Liver (tissue), 9 donors: ENCODE data around the gene MSI2. TPM values are rescaled to one million over a fixed set of nuclear protein-coding genes. Genes with fewer than 3 reads are reported as not detected.

ENCODE experiments used
- DNase-seq: peaks from one replicate; pipeline ENCODE4 v3.0.0-alpha.2; 2017; ENCODE audit warnings: low spot score
- H3K27ac ChIP-seq, 2 donors: one replicate each; pipeline ENCODE4 v1.7.0; 2013; ENCODE audit warnings: inconsistent platforms in 2 of 2, low read length in 2 of 2, control low read depth in 1 of 2, low read depth in 1 of 2, mild to moderate bottlenecking in 1 of 2
- H3K27me3 ChIP-seq, 4 donors: one replicate each; pipeline versions ENCODE4 v1.6.1 to v1.7.0; 2013; ENCODE audit warnings: low read length in 3 of 4, inconsistent platforms in 1 of 4, mild to moderate bottlenecking in 1 of 4, moderate library complexity in 1 of 4; ENCODE audit not compliant: control insufficient read depth in 4 of 4, insufficient read depth in 4 of 4
- H3K36me3 ChIP-seq, 4 donors: one replicate each; pipeline versions ENCODE4 v1.6.1 to v1.7.0; 2013; ENCODE audit warnings: low read length in 3 of 4, mild to moderate bottlenecking in 3 of 4, low read depth in 1 of 4, moderate library complexity in 1 of 4; ENCODE audit not compliant: control insufficient read depth in 4 of 4, insufficient read depth in 3 of 4
- H3K4me1 ChIP-seq, 4 donors: one replicate each; pipeline versions ENCODE4 v1.6.1 to v1.7.0; 2013; ENCODE audit warnings: low read length in 3 of 4, mild to moderate bottlenecking in 3 of 4, moderate library complexity in 1 of 4; ENCODE audit not compliant: control insufficient read depth in 4 of 4, insufficient read depth in 4 of 4
- H3K4me3 ChIP-seq, 3 donors: one replicate each; pipeline versions ENCODE4 v1.6.1 to v1.7.0; 2013; ENCODE audit warnings: low read length in 3 of 3, control low read depth in 1 of 3, low read depth in 1 of 3, mild to moderate bottlenecking in 1 of 3
- H3K9ac ChIP-seq, 2 donors: one replicate each; pipeline ENCODE4 v1.7.0; 2013; ENCODE audit warnings: low read length in 2 of 2, mild to moderate bottlenecking in 2 of 2, moderate library complexity in 2 of 2, control low read depth in 1 of 2, low read depth in 1 of 2
- H3K9me3 ChIP-seq, 4 donors: one replicate each; pipeline versions ENCODE4 v1.6.1 to v1.7.0; 2013; ENCODE audit warnings: low read length in 3 of 4; ENCODE audit not compliant: control insufficient read depth in 4 of 4
- EGR1 ChIP-seq, 2 donors: IDR thresholded peaks; 2 replicates each; pipeline ENCODE4 v1.6.1; 2016 to 2018; ENCODE audit warnings: antibody characterized with exemption in 2 of 2, low read depth in 2 of 2
- FOXA1 ChIP-seq: IDR thresholded peaks from 2 replicates; pipeline ENCODE4 v1.6.1; 2016; ENCODE audit warnings: antibody characterized with exemption
- FOXA2 ChIP-seq: IDR thresholded peaks from 2 replicates; pipeline ENCODE4 v1.6.1; 2016; ENCODE audit warnings: antibody characterized with exemption
- GABPA ChIP-seq, 2 donors: IDR thresholded peaks in 1 of 2; conservative IDR thresholded peaks in 1 of 2; 2 replicates each; pipeline ENCODE4 v1.6.1; 2016; ENCODE audit warnings: antibody characterized with exemption in 2 of 2, mild to moderate bottlenecking in 1 of 2, moderate library complexity in 1 of 2
- HNF4A ChIP-seq, 2 donors: conservative IDR thresholded peaks; 2 replicates each; pipeline ENCODE4 v1.6.1; 2016; ENCODE audit warnings: antibody characterized with exemption in 2 of 2, mild to moderate bottlenecking in 2 of 2
- HNF4G ChIP-seq: IDR thresholded peaks from 2 replicates; pipeline ENCODE4 v1.6.1; 2016; ENCODE audit warnings: antibody characterized with exemption
- JUND ChIP-seq, 2 donors: IDR thresholded peaks; 2 replicates each; pipeline ENCODE4 v1.6.1; 2016; ENCODE audit warnings: antibody characterized with exemption in 2 of 2
- NR2F2 ChIP-seq: IDR thresholded peaks from 2 replicates; pipeline ENCODE4 v1.6.1; 2016; ENCODE audit warnings: antibody characterized with exemption
- RAD21 ChIP-seq, 2 donors: IDR thresholded peaks; 2 replicates each; pipeline ENCODE4 v1.6.1; 2016; ENCODE audit warnings: antibody characterized with exemption in 2 of 2, mild to moderate bottlenecking in 2 of 2
- RXRA ChIP-seq, 2 donors: IDR thresholded peaks; 2 replicates each; pipeline ENCODE4 v1.6.1; 2017 to 2018; ENCODE audit warnings: antibody characterized with exemption in 2 of 2, mild to moderate bottlenecking in 1 of 2
- SP1 ChIP-seq: IDR thresholded peaks from 2 replicates; pipeline ENCODE4 v1.6.1; 2018; ENCODE audit warnings: antibody characterized with exemption, mild to moderate bottlenecking
- TAF1 ChIP-seq: conservative IDR thresholded peaks from 2 replicates; pipeline ENCODE4 v1.6.1; 2016; ENCODE audit warnings: antibody characterized with exemption, mild to moderate bottlenecking
- YY1 ChIP-seq: IDR thresholded peaks from 2 replicates; pipeline ENCODE4 v1.6.1; 2016; ENCODE audit warnings: antibody characterized with exemption, mild to moderate bottlenecking
- WGBS: extraction: QIAGEN DNeasy Blood & Tissue Kit; methylation state at CpG from one replicate; pipeline ENCODE4 v1.1.7; 2013; 5-methylcytosine and 5-hydroxymethylcytosine counted together
- polyA plus RNA-seq, 2 donors: library from polyadenylated mRNA; stranded (reverse) in 1 of 2; unstranded in 1 of 2; fragments of 200-250 nt in 1 of 2; fragments of >200 nt in 1 of 2; fragmentation: Nextera tagmentation in 1 of 2; extraction: Ambion mirVana in 1 of 2; gene quantifications; one replicate each; pipeline versions ENCODE4 v1.2.1 to v1.2.3, GENCODE V29; 2013 to 2015
- total RNA-seq, 2 donors: library from RNA; depleted of rRNA; stranded (reverse); fragments of >200 nt; gene quantifications; one replicate each; pipeline ENCODE4 v1.2.3, GENCODE V29; 2014
- TF ChIP-seq, protein P1 (sequence below): IDR thresholded peaks from 2 replicates; pipeline ENCODE4 v1.6.1; 2016; ENCODE audit warnings: antibody characterized with exemption, mild to moderate bottlenecking
- TF ChIP-seq, protein P2 (sequence below): IDR thresholded peaks from 2 replicates; pipeline ENCODE4 v1.6.1; 2016; ENCODE audit warnings: antibody characterized with exemption
- donor health status: healthy.
- donor health status: healthy.
- donor health status: healthy.
- donor health status: healthy.
- donor health status: healthy.

The MSI2 gene
- total and polyA plus RNA-seq, 4 donors: 5.7 to 15.6 (median 9.2) TPM

DNA sequence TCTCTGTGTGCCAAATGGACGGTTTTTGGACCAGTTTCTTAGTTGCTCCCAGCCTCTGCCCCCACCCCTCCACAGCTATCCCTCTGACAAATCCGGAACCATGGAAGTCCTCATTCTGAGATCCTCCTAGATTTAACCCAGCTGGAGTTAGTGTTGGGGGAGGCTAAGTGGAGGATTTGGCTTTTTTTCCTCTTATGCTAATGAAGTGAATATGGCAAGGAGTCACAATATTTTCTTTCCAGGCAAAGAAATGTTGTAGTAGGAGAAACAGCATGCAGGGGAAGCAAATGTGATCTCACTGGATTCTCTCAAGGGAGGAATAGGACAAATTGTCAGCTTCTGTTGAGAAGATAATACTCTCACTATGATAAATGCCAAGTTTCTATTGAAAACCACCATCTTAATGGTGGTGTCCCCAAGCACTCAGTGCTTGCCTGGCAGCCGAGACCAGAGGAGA, 159.5 kb downstream of the MSI2 start:
- DNase-seq: no peak
- H3K9me3 ChIP-seq: no peaks in the 10 kb centered on the region
- no peak for TF ChIP-seq JUND (IDR thresholded peaks at IDR 0.05)
- TF ChIP-seq, protein P1, sequence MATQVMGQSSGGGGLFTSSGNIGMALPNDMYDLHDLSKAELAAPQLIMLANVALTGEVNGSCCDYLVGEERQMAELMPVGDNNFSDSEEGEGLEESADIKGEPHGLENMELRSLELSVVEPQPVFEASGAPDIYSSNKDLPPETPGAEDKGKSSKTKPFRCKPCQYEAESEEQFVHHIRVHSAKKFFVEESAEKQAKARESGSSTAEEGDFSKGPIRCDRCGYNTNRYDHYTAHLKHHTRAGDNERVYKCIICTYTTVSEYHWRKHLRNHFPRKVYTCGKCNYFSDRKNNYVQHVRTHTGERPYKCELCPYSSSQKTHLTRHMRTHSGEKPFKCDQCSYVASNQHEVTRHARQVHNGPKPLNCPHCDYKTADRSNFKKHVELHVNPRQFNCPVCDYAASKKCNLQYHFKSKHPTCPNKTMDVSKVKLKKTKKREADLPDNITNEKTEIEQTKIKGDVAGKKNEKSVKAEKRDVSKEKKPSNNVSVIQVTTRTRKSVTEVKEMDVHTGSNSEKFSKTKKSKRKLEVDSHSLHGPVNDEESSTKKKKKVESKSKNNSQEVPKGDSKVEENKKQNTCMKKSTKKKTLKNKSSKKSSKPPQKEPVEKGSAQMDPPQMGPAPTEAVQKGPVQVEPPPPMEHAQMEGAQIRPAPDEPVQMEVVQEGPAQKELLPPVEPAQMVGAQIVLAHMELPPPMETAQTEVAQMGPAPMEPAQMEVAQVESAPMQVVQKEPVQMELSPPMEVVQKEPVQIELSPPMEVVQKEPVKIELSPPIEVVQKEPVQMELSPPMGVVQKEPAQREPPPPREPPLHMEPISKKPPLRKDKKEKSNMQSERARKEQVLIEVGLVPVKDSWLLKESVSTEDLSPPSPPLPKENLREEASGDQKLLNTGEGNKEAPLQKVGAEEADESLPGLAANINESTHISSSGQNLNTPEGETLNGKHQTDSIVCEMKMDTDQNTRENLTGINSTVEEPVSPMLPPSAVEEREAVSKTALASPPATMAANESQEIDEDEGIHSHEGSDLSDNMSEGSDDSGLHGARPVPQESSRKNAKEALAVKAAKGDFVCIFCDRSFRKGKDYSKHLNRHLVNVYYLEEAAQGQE: no peak
- no peak for TF ChIP-seq HNF4A (conservative IDR thresholded peaks at IDR 0.05)
- TF ChIP-seq SP1: no peak
- no peak overlapping the region for H3K27ac ChIP-seq
- H3K4me3 ChIP-seq: no peak overlapping the region
- no peaks in the 10 kb centered on the region for H3K27me3 ChIP-seq
- H3K9ac ChIP-seq: no peak overlapping the region
- H3K4me1 ChIP-seq: no peaks in the 10 kb centered on the region
- no peaks in the 10 kb centered on the region for H3K36me3 ChIP-seq
- WGBS: 86% methylated on average over 3 of the region's 3 CpGs

DNA sequence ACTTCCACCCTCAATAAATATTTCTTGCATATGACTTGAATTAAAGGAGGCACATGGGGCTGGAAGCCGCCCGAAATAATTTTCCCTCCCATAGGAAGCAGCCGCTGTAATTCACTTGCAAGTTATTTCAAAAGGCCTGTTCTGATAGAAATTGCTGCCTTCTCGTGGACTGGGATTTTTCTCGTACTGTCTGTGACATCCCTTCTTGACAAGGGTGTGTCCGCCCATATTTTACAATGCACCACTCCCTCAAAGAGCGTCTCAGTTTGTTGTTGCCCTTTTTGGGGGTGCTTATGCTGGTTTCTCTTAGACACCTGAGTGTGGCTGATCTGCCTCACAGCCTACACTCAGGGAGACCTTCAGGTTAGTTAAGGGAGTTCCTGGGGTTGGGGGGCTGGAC, 160.0 kb downstream of the MSI2 start:
- no peak for TF ChIP-seq YY1
- TF ChIP-seq FOXA1: no peak
- no peak for TF ChIP-seq GABPA (IDR thresholded peaks at IDR 0.05 in 1 of 2, conservative IDR thresholded peaks at IDR 0.05 in 1 of 2)
- no peak for TF ChIP-seq RXRA (IDR thresholded peaks at IDR 0.05)
- TF ChIP-seq NR2F2: no peak
- TF ChIP-seq, protein P1: no peak
- TF ChIP-seq HNF4G: no peak
- TF ChIP-seq HNF4A (conservative IDR thresholded peaks at IDR 0.05): no peak
- no peak for TF ChIP-seq SP1
- Histone ChIP-seq H3K27me3 (no peaks in the 10 kb centered on the region), H3K36me3 (no peaks in the 10 kb centered on the region), H3K4me3 (no peak overlapping the region), H3K9ac (no peak overlapping the region), H3K27ac (no peak overlapping the region), H3K9me3 (no peaks in the 10 kb centered on the region), H3K4me1 (peaks cover 0 to 2% (median under 1%) of the 10 kb centered on the region in 4 donors)
- WGBS: 94% methylated on average over 7 of the region's 7 CpGs
- no peak for DNase-seq

DNA sequence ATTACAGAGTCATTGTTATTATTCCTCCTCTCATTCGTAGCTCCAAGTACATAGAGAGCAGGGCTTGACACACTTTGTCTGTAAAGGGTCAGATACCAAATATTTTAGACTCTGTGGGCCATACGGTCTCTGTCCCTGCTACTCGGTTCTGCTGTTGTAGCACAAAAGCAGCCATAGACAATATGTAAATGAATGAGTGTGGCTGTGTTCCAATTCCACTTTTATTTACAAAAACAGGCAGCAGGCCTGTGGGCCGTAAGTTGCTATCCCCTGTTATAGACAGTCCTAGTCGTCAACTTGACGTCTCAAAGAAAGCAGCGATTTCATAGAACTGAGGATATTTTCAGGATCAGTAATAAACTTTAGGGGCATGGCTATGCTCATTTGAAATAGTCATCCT, 161.6 kb downstream of the MSI2 start:
- 90% methylated on average over 7 of the region's 7 CpGs for WGBS
- Histone ChIP-seq H3K4me1 (peaks cover 0 to 6% (median 2%) of the 10 kb centered on the region in 4 donors), H3K4me3 (no peak overlapping the region), H3K9me3 (no peaks in the 10 kb centered on the region), H3K9ac (no peak overlapping the region), H3K27ac (no peak overlapping the region), H3K36me3 (no peaks in the 10 kb centered on the region), H3K27me3 (no peaks in the 10 kb centered on the region)
- TF ChIP-seq FOXA1 (no peak), NR2F2 (no peak), YY1 (no peak), RAD21 (IDR thresholded peaks at IDR 0.05) (no peak), JUND (IDR thresholded peaks at IDR 0.05) (no peak), TAF1 (no peak), FOXA2 (no peak), RXRA (IDR thresholded peaks at IDR 0.05) (no peak), EGR1 (IDR thresholded peaks at IDR 0.05; ENCODE audit: low read depth in 2 of 2) (no peak), GABPA (IDR thresholded peaks at IDR 0.05 in 1 of 2, conservative IDR thresholded peaks at IDR 0.05 in 1 of 2) (no peak), HNF4G (no peak)
- TF ChIP-seq, protein P2, sequence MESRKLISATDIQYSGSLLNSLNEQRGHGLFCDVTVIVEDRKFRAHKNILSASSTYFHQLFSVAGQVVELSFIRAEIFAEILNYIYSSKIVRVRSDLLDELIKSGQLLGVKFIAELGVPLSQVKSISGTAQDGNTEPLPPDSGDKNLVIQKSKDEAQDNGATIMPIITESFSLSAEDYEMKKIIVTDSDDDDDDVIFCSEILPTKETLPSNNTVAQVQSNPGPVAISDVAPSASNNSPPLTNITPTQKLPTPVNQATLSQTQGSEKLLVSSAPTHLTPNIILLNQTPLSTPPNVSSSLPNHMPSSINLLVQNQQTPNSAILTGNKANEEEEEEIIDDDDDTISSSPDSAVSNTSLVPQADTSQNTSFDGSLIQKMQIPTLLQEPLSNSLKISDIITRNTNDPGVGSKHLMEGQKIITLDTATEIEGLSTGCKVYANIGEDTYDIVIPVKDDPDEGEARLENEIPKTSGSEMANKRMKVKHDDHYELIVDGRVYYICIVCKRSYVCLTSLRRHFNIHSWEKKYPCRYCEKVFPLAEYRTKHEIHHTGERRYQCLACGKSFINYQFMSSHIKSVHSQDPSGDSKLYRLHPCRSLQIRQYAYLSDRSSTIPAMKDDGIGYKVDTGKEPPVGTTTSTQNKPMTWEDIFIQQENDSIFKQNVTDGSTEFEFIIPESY: no peak
- TF ChIP-seq, protein P1: no peak
- DNase-seq: no peak
